ENCODE measurements around the gene ARR3. TPM values are rescaled to one million over a fixed set of nuclear protein-coding genes. Genes with fewer than 3 reads are reported as not detected.
A peak's percentile ranks its signal among the peaks of the same experiment; 100 is the strongest.

ARR3 gene
- total RNA-seq, 2 donors from 2014 or later = not detected

DNA sequence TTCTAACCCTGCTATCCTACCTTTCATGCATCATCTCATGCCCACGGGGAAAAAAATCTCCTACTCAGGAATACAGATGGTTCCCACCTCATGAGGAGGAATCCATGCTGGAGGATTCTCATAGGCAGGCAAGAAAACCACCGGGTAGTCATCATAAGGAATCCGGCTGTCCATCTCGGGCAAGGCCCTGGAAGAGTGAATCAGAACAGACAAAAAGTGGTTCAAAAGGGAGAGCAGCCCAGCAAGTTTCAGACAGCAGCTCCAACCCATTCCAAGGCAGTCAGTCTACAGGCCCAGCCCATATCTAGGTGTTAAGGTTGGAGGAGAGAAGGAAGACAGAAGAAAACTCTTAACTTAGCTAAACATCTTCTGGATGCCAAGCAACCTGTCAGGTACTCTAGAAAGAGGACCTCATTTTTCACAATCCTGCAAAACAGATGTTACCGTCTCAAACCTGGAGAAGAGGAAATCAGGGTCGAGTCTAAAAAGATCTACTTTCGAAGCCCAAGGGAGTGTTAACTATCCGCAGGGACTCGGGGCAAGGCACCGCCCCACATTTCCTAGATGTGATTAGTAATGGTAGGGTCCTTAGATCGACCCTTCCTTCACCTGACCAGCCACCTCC is 21.1 kb downstream of the ARR3 start:
- Histone ChIP-seq H3K9me3 (no peaks in the 10 kb centered on the region), H3K4me3 (peak overlapping the region in 1 of 2 donors; percentile 32), H3K4me1 (peaks cover 12% of the 10 kb centered on the region), H3K27me3 (no peaks in the 10 kb centered on the region), H3K27ac (peak overlapping the region in 3 of 4 donors; percentile 26 to 68 (median 57)), H3K36me3 (replicated peaks in 1 of 2; ENCODE audit: insufficient read depth in 1 of 2, low read depth in 2 of 2) (no peaks in the 10 kb centered on the region)
- ATAC-seq (no peak), DNase-seq (no peak)
- TF ChIP-seq POLR2A (IDR thresholded peaks at IDR 0.05) = no peak
- 30% methylated on average over 5 to 11 of the region's 11 CpGs for WGBS, 2 donors
- intact Hi-C loops (cut with DNase I) = no loop called here

- Histone ChIP-seq H3K4me3 (peak within 1 kb of the TSS in 1 of 2 donors; percentile 32), H3K27me3 (no peaks in the 10 kb centered on the region), H3K27ac (peak within 1 kb of the TSS in 3 of 4 donors; percentile 26 to 68 (median 57)), H3K36me3 (replicated peaks in 1 of 2; ENCODE audit: insufficient read depth in 1 of 2, low read depth in 2 of 2) (no peaks in the 10 kb centered on the region), H3K9me3 (no peaks in the 10 kb centered on the region), H3K4me1 (peaks cover 12% of the 10 kb centered on the region)
- intact Hi-C loops (cut with DNase I) = no loop called here
- peak; percentile 100 for ATAC-seq
- TF ChIP-seq CTCF (IDR thresholded peaks at IDR 0.05) (no peak), POLR2A (IDR thresholded peaks at IDR 0.05) (peak in 2 of 3 donors; percentile 35 to 46)
- peak; percentile 76 to 84 (median 82) for DNase-seq
- WGBS, 2 donors = 0% methylated on average over 13 to 62 of the region's 62 CpGs
Measured at GRCh38 chrX:70289793-70290770, 21.9 kb downstream of the ARR3 start, which contains the start of the genes KIF4A and PDZD11. KIF4A (plus strand) TSS chrX:70290104; CDS start chrX:70290459, 355 bp downstream. PDZD11 (minus strand) TSS chrX:70289927; CDS start chrX:70289341, 586 bp downstream.

DNA sequence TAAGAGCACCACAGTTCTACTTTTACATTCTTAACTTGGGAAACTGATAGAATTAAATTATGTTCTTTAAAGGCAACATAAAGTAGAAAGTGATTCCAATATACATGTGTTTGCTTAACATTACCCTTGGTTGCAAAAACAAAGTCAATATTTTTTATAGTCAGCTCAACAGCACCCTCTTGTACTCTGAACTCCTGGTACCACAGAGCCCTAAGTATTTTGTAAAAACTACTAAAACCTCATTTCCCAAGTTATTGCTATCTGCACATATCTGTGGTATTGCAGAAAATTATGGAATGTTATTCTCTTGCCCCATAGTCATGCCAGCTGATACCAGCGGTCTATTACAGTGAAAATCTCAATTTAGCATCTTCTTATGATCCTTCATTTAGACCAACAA is 24.7 kb downstream of the ARR3 start:
- 0% methylated on average over 1 of the region's 1 CpG for WGBS, 2 donors
- no peak for TF ChIP-seq CTCF (IDR thresholded peaks at IDR 0.05)
- TF ChIP-seq POLR2A (IDR thresholded peaks at IDR 0.05) = no peak

GRCh38 chrX:70293621-70294020 is 25.5 kb downstream of the ARR3 start:
- Histone ChIP-seq H3K4me1 (peaks cover 12% of the 10 kb centered on the region), H3K27me3 (no peaks in the 10 kb centered on the region), H3K4me3 (no peak overlapping the region), H3K36me3 (replicated peaks in 1 of 2; ENCODE audit: insufficient read depth in 1 of 2, low read depth in 2 of 2) (no peaks in the 10 kb centered on the region), H3K27ac (no peak overlapping the region), H3K9me3 (no peaks in the 10 kb centered on the region)
- DNase-seq (no peak), ATAC-seq (no peak)
- WGBS, 2 donors = 87 to 89% methylated on average over 5 of the region's 5 CpGs
- intact Hi-C loops (cut with DNase I) = no loop called here
- TF ChIP-seq CTCF (IDR thresholded peaks at IDR 0.05) = no peak
- TF ChIP-seq POLR2A (IDR thresholded peaks at IDR 0.05) = no peak

More for the DNA sequence above, 24.7 kb downstream of the ARR3 start:
- Histone ChIP-seq H3K4me1 (peaks cover 12% of the 10 kb centered on the region), H3K27me3 (no peaks in the 10 kb centered on the region), H3K9me3 (no peaks in the 10 kb centered on the region), H3K27ac (no peak overlapping the region), H3K4me3 (no peak overlapping the region), H3K36me3 (replicated peaks in 1 of 2; ENCODE audit: insufficient read depth in 1 of 2, low read depth in 2 of 2) (no peaks in the 10 kb centered on the region)
- ATAC-seq = no peak
- intact Hi-C loops (cut with DNase I) = no loop called here
- DNase-seq = no peak

- no peak for ATAC-seq
- no peak overlapping the region for H3K27ac ChIP-seq
- H3K4me1 ChIP-seq = no peaks in the 10 kb centered on the region
- H3K36me3 ChIP-seq (replicated peaks in 1 of 2; ENCODE audit: insufficient read depth in 1 of 2, low read depth in 2 of 2) = no peaks in the 10 kb centered on the region
- no peak for DNase-seq
- WGBS, 2 donors = 53 to 86% methylated on average over 3 of the region's 3 CpGs
- H3K4me3 ChIP-seq = no peak overlapping the region
- no peaks in the 10 kb centered on the region for H3K9me3 ChIP-seq
- H3K27me3 ChIP-seq = no peaks in the 10 kb centered on the region
- intact Hi-C loops (cut with DNase I) = no loop called here
- TF ChIP-seq POLR2A (IDR thresholded peaks at IDR 0.05) = no peak
- no peak for TF ChIP-seq CTCF (IDR thresholded peaks at IDR 0.05)
Measured at GRCh38 chrX:70301716-70302115, 33.6 kb downstream of the ARR3 start.
